HG03469 (cell line): Measurements from ENCODE around the gene BCAS3.

ENCODE experiments used
- ATAC-seq: cut with Tn5 transposase; IDR thresholded peaks from one replicate; pipeline ENCODE4 v1.9.1; 2021; ENCODE audit warnings: mild to moderate bottlenecking, moderate library complexity, moderate number of reproducible peaks; ENCODE audit not compliant: unreplicated experiment

Gene BCAS3

DNA sequence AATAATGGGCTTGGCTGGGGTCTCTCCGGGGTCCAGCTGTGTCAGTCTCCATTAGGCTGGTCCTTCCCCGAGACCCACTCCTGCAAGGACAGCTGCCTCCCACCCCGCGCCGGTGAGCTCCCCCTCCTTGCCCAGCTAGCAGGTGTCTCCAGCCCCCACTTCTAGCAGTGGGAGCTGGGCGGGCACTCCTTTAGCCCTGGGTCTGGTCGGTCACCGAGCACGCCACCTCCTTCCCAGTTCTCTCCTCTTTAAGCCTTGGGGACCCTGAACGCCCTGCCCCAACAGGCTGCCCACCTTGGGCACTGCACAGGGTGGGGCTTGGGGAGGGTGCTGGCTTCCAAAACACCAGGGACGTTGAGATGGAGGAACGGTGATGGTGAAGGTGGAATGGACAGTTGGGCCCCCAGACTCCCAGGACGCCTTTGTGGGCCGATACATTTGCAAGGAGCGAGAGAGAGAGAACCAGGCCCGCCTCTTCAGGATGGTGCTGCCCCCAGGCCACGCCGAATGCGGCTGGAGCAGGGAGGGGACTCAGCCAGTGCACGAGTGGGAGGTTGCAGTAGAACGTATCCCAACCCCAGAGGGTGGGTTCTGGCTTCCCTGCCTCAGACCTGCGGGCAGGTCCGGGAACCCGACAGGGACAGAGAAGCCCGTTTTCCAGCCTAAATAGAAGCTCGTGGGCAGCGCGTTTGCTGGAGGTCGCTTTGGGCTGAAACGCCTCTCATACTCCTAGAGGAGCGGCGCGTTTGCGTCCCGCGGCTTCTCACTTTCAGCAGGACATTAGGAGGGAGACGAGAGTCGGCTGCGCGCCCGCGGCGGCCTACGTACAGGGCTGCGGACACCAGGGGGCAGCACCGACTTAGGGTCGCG, 732.7 kb downstream of the BCAS3 start:
- ATAC-seq = no peak

DNA sequence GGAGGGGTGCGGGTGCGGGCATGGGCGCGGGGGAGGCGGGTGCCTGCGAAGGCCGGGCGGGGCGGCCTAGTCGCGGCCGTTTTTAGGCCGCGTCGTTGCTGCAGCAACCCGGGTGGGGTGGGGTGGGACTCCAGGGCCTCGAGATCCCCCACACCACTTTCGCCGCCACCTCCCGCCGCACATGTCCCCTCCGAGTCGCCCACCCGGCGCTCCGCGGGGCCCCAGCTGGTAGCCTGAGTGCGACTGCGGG, 733.3 kb downstream of the BCAS3 start:
- ATAC-seq = no peak

DNA sequence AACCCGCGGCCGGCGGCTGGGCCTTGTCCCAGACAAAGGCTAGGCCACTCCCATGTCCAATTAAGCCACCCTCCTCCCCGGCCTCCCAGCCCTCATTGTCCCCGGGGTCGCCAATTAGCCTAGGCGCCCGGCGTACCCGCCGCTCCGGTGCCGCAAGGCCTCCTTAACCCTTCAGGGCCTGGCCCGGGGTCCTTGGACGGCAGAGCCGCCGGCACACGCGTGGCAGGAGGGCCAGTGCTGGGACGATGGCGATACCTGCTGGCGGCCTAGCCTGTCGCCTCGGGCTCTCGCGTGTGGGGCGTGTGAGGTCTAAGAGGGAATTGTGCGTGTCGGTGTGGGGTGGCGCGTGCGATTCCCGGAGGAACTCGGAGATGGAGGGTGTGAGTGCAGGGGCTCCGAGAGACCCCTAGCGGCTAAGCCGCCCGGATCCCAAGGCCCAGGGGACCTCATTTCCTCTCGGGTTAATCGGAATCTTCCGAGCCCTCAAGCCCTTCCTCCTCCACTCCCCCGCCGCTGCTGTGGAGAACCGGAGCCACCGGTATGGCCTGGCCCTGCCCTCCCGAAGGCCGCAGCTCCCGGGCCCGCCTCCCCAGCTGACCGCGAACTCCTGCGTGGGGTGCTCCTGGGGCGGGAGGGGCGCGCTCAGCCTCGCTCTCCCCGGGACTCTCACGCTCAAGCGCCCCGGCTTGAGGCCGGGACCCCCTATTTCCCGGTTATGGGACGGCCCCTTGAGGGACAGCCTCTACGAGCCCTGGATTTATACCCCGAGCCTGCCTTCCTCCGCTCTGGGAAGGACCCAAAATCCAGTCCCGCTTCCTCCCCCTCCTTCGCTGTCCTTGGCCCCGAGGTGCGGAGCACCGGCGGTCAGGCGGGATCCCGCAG, 733.9 kb downstream of the BCAS3 start:
- ATAC-seq = no peak

DNA sequence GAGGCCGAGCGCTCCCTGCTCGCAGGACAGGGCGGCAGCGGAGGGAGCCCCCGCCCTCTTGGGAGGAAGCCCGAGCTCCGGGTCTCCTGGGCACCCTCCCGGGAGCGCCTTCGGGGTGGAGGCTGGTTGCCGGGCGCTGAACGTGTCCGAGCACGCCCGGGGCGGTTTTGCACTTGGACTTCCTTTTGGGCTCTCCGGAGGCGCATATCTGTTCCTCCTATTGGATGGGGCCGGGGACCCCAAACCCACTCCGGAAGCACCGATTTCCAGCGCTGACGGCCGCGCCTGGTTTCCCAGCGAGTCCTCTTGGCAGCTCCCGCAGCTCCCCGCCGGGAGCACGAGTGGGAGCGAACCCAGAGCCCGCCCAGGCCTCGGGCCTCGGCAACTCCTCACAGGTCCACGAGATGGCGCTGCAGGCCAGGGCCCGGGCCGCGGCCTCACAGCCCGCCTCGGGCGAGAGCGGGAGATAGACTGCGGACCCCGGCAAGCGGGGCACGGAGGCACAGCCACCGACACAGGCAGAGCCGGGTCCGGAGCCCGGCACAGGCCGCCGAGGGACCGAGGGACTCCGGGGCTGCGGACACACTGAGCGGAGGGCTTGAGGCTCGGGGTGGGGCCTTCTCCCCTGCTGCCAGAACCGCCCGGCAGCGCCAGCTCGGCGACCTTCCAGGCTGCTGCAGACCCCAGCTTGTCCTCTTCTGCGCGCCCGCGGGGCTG, 734.6 kb downstream of the BCAS3 start:
- peak; percentile 47 for ATAC-seq

DNA sequence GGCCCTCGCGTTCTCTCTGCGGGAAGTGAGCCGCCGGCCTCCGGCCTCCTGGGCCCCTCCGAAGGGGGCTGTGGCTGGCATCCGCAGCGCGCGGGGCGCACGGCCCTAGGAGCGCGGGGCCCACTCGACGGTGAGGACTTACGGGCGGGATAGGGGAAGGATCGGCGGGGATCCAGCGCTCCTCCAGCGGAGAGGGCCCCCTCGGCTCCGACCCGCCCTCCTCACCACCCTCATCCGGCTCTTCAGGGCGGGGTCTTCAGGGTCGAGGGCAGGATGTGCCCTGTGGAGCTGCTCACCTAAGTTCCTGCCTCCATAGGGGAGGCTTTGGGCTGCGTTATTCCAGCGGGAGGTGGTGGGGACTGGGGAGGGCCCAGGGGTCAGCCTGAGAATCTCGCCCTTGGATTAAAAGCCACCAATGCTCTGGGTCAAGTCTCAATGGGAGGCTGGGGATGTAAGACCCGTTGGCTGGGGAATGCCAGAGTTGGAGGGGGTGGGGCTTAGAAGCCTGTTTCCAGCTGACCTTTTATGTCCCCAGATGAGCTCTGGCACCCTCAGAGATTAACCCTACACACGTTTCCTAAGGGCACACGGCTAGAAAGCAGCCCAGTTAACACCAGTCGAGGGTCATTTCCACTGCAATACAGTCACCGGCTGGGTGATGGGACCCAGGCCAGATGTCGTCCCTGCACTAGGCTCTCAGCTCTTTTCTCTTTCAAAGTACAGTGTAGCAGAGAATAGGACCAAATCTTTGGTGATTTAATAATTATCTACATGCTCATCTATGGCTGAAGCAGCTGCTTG, 735.4 kb downstream of the BCAS3 start:
- no peak for ATAC-seq

DNA sequence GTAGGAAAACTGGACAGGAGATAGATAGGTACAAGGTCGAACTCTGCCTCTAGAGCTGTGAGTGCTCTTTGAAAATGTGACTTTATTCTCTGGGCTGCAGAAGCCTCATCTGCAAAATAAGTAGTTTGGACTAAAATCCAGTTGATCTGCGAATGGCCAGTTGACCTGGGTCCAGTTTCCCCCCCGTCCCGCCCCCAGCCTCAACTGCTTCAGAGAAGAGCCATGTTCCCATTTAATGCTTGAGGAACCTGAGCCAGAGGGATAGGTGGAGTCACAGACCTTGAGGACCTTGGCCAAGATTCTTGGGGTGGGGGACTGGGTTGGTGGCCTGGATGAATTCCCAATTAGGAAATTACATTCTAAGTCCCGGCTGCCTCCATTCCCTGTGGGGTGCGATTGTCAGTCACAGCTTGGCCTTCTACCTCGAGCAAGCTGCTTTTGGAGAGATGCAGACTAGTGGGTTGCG, 736.0 kb downstream of the BCAS3 start:
- no peak for ATAC-seq

DNA sequence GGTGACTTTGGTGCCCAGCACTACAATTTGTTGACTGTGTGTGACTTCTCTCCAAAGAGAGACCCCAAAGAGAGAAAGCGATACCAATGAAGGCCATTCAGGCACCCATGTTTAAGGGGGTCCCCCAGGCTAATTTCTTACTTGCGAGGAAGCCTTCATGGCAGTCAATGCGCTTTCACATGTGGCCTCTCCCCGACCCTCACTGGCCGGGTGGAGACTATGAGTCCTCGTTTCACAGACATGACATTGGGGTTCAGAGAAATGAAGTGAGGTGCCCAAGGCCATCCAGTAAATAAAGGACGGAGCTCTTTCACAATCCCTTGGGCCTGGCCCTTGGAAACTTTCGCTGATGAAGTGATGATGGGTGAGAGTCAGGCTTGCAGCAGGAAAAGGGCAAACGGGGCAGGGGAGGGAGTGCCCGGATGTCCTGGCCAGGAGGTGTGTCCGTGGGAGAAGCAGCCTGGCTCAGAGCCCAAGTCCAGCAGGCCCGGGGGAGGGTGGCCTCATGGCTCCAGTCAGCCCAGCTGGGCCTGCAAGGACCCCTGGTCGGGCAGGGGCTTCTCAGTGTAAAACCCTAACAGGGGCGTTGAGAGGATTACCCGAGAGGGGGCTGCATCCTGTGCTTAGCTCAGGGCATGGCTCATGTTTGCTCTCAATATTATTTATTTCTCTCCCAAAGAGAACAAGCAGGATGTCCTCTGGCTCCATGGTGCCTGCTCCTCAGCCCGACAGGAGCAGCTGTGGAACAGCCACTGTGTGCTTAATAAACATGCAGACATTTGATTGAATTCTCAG, 736.7 kb downstream of the BCAS3 start:
- ATAC-seq = no peak

DNA sequence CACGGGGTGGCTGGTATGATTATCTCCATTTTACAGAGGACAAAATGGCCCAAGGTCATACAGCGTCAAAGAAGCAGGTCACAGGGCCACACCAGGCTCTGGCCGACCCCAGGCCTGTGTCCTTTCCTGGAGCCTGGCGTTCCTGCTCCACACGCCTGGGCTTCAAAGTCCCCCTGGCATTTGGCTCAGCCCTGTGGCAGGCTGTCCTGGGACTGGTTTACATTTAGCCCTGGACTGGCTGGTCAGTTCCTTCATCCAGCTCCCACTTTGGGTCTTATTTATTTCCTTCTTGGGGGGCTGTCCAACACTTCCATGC, 737.2 kb downstream of the BCAS3 start:
- ATAC-seq = no peak

DNA sequence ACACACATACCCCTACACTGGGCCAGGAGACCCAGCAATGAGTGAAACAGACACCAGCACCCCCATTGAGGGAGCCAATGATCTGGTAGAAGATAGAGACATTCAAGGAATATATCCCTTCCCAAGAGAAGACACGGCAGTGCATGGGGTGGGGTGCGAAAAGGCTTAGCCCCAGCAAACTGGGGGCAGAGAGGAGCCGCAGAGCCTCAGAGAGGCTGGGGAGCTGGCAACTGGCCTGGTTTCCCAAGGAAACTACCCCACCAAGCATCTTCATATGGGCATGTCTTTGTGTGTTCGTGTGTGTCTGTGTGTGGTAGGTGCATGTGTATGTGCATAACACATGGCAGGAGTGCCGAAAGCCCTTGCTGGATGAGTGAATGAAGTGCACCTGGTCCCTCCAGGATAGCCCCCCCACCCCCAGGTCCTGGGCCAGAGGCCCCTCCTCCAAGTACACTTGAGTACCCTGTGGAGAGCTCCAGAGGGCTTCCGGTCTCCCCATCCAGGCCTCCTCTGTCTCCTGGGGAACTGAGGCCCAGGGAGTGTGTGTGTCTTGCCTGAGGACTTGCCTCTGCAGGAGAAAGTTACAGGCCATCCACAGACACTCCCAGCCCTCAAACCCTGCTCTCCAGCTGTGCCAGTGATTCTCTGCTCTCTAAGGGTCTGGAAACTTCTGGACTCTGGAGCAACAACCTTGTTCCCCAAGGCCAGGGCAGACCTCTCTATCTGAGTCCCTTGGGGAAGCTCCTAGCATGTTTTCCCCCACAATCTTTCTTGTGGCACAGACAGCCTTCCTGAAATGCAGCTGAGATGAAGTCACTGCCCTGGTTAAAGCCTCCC, 737.9 kb downstream of the BCAS3 start:
- no peak for ATAC-seq

DNA sequence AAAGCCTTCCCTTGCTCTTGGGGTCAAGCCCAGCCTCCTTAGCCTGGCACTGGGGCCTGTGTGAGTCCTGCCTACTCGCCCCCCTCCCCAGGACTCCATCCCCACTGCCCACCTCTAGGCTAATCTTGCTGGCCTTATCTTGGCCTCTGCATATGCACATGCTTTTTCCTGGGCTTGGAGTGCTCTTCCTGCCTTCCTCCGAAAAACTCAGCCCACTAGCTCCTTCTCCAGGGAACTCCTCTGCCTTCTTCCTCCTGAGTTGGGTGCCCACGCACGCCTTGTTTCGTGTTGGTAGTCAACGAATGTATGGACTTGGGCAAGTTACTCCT, 738.5 kb downstream of the BCAS3 start:
- ATAC-seq = no peak

DNA sequence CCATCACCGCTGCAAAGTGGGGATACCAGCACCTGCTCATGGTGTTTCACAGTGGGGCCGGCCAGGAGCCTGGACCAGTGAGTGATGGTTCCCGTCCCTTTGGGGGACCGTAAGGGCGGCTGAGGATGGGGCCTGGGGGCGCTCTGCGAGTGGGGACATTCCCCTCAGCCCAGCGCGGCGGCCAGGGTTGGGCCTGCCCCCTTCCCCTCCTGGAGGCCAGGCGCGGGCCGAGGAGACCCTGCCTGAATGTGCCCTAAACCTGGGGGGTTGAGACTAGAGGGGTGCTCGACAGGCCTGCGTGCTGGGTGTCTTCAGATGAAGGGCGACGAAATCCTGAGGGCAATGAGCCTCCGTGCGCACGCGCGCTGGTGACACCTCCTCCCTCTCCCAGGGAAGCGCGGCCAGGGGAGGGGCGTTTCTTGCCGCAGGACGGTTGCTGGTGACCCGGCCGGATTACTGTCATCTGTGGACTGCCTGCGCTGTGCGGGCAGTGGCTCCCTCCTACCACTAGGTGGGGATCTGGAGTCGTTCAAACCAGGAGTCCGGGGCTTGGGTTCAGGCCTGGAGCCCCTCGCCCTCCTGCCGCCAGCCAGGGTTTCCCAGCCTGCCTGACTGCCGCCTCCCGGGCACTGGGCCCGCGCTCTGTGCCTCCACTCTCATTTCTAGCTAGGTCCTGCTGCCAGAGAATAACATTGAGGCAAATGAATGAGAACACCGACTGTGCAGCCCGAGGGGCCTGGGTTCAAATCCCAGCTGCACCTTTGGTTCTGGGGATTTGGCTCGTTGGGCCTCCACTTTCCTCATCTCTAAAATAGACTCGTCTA, 739.1 kb downstream of the BCAS3 start:
- no peak for ATAC-seq

DNA sequence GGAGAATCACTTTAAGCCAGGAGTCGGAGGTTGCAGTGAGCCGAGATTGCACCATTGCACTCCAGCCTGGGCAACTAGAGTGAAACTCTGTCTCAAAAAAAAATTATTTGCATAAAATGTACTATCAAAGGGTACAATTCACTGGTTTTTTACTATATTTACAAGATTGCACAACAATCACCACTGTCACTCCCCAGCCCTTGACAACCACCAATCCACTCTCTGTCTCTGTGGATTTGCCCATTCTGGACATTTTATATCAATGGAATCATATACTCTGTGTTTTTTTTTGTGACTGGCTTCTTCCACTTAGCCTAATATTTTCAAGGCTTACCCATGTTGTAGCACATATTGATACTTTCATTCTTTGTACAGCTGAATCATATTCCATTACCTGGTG, 740.8 kb downstream of the BCAS3 start:
- no peak for ATAC-seq

DNA sequence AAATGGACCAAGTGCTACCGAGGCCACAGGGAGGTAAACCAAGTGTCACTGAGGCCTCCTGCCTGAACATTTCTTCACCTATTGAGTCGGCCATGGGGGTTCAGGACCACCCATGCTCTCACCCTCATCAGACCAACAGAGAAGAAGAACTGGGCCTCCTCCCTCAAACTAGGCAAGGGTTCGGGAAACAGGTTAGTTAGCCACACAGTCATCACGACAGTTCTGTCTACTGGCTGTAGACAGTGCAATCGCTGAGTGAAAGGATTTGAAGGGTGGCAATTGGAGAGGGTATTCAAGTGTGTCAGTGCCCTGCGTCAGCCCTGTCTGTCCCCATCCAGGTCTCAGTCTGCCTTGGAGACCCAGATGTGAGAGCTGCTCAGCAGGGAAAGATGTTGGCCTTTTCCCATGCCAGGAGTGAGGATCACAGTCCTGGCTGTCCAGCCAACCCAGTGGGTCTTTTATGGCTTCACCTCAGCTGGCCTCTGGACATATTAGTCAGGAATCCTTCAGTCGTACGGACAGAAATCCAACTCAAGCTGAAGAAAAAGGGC, 741.9 kb downstream of the BCAS3 start:
- ATAC-seq = no peak

DNA sequence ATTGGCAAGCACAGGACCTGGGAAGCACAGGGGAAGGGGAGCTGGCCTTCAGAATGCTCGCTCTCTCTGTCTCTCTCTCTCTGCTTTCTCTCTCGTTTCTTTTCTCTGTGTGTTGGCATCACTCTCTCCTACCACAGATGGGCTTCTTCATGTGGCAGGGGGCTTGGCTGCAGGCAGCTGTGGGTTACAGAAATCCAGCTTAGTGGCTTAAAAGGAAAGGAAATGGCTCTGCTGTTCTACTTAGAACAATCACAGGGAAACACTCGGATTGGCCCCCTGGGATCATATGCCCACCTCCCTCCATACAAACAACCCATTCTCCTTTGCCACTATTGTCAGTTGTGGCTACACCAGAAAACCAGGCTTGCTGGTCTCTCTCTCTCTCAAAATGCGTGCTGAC, 742.4 kb downstream of the BCAS3 start:
- ATAC-seq = no peak

DNA sequence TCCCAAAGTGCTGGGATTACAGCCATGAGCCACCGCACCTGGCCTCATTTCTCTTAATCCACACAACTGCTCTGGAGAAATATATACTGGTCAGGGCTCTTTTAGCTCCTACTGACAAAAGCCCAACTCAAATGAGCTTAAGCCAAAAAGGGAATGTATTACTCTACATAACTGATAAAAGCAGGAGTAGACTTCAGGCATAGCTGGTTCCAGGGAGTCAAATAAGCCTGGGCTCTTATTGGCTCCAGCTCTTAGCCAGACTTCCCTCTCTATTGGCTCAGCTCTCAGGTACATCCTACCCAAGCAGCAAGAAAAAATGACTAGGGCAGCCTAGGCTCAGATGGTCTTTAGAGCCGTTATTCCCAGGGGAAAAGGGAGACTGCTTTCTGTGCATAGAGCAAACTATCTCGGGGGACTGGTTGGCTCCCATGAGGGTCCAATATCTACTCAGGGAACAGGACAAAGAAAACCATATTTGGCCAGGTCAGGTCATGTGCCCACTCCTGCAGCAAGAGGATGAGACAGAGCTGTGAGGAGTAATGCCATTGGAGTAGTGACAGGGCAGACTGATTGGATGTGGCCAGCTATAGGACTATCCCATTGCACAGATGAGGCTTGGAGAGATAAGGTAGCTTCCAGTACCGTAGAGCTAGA, 743.2 kb downstream of the BCAS3 start:
- ATAC-seq = no peak

DNA sequence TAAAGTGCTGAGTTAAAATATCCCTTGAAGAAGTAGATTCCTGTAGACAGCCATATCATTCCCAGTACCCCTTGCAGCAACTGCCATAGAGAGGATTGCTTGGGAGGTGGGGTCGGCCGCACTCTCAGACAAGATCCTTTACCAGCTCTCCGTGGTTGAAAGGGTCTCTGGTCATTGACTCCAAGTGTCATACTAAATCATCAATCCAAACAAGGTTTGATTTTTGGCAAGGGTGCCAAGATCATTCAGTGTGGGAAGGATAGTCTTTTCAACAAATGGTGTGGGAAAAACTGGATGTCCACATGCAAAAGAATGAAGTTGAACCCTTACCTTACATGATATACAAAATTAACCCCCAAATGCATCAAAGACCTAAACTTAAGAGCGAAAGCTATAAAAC, 743.8 kb downstream of the BCAS3 start:
- no peak for ATAC-seq

DNA sequence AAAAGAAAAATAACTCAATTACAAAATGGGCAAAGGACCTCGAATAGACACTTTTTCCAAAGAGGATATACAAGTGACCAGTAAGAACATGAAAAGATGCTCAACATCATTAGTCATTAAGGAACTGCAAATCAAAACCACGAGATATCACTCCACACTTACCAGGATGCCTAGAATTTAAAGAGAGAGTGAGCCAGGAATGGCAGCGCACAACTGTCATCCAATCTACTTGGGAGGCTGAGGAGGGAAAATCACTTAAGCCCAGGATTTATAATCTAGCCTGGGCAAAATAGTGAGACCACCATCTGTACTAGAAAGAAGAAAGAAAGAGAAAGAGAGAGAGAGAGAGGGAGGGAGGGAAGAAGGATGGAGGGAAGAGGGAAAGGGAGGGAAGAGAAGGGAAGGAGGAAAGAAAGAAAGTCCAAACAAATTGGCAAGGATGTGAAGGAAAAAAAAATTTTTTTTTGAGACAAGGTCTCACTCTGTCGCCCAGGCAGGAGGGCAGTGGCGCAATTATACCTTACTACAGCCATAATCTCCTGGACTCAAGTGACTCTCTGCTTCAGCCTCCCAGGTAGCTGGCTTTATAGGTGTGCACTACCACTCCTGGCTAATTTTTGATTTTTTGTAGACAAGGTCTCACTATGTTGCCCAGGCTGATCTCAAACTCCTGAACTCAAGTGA, 744.6 kb downstream of the BCAS3 start:
- ATAC-seq = no peak
